ENCODE measurements around the gene PUM1. TPM values are rescaled to one million over a fixed set of nuclear protein-coding genes. Genes with fewer than 3 reads are reported as not detected.

PUM1 gene
- total and polyA plus RNA-seq, 2 of the 8 experiments (the other 6 are each of a cell fraction or from before 2014, with no cell fraction given), result 122 to 177 TPM

DNA sequence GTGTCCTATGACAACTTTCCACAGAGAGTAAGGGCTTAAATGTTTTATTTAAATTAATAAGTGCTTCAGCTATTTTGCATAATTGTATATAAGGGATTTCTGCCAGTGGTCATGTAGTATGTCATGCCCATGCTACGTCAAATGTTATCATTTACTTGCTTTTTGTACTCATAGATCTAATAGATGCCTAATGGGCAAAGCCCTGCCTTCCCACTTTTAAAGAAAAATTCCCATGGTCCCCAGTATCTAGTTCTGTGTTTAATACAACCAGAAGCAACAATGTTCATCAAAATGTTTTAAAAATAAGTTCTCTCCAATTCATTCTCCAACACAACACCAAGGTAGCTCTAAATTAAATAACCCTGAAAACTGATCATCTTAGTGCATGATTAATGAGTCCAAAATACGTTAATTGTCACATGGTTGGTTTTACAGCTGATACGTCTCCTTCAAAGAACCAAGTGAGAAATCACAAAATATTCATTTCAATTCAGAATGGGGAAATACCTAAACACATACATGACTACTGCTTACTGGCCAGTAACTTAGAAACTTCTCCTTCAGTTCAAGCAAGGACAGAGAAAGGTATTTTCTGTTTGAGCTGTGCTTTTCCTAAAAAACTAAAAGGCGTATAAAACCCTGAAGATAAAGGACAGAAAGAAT lies 107.8 kb downstream of the PUM1 start:
- Histone ChIP-seq H3K9ac (replicated peaks in 1 of 4; ENCODE audit: extremely low read depth in 1 of 4, low read depth in 3 of 4, low read length in 3 of 4) (no peak overlapping the region), H3K56ac (replicated peaks; ENCODE audit: insufficient read length, low read depth, low read length) (no peak overlapping the region), H3K36me3 (ENCODE audit: control insufficient read depth in 2 of 4, insufficient read depth in 4 of 4, low read length in 3 of 4) (peaks cover 10 to 76% (median 40%) of the 10 kb centered on the region in 4 experiments), H3K4me2 (ENCODE audit: insufficient read depth in 1 of 2, low read depth in 2 of 2, low read length in 2 of 2) (no peak overlapping the region), H3K4me1 (replicated peaks in 1 of 4; ENCODE audit: control insufficient read depth in 3 of 4, insufficient read depth in 4 of 4, low read length in 3 of 4) (no peaks in the 10 kb centered on the region), H3K4me3 (ENCODE audit: extremely low read depth in 1 of 4, insufficient read depth in 2 of 4, low read depth in 3 of 4, low read length in 4 of 4) (no peak overlapping the region), H3K23ac (ENCODE audit: insufficient read length) (no peak overlapping the region), H3K27me3 (replicated peaks in 1 of 4; ENCODE audit: control insufficient read depth in 3 of 4, extremely low read depth in 1 of 4, insufficient read depth in 3 of 4, low read length in 3 of 4) (no peaks in the 10 kb centered on the region), H3K14ac (ENCODE audit: insufficient read length) (no peak overlapping the region), H3K18ac (ENCODE audit: extremely low read depth, low read length) (no peak overlapping the region), H4K20me1 (replicated peaks in 1 of 2; ENCODE audit: control insufficient read depth in 1 of 2, insufficient read depth in 2 of 2, low read length in 2 of 2) (peaks cover 2 to 8% of the 10 kb centered on the region in 2 experiments), H2BK12ac (ENCODE audit: low read depth, low read length) (no peak overlapping the region), H2BK120ac (replicated peaks; ENCODE audit: low read depth, low read length) (no peak overlapping the region), H4K8ac (ENCODE audit: extremely low read depth, insufficient read depth, low read length) (no peak overlapping the region), H4K91ac (replicated peaks; ENCODE audit: insufficient read length, low read length) (no peak overlapping the region), H2BK5ac (ENCODE audit: low read depth, low read length) (no peak overlapping the region), H4K5ac (ENCODE audit: insufficient read length, low read depth, low read length) (no peak overlapping the region), H2AFZ (ENCODE audit: low read length) (no peak overlapping the region), H3K27ac (ENCODE audit: low read depth, low read length) (no peak overlapping the region), H3K79me2 (ENCODE audit: control insufficient read depth in 1 of 2, insufficient read depth in 2 of 2, low read length in 2 of 2) (peaks cover 0 to 55% of the 10 kb centered on the region in 2 experiments; a peak in 2 of 4 replicates), H3K4ac (replicated peaks; ENCODE audit: insufficient read length, low read depth, low read length) (no peak overlapping the region), H2BK20ac (ENCODE audit: low read length) (no peak overlapping the region), H3K9me3 (ENCODE audit: insufficient read depth in 2 of 2, low read depth in 1 of 2, low read length in 1 of 2) (no peaks in the 10 kb centered on the region), H3K23me2 (ENCODE audit: low read depth, low read length) (no peaks in the 10 kb centered on the region), H2AK5ac (ENCODE audit: low read depth, low read length) (no peak overlapping the region), H3K79me1 (ENCODE audit: low read depth, low read length) (no peaks in the 10 kb centered on the region), H2BK15ac (ENCODE audit: low read length) (no peak overlapping the region)
- DNase-seq (ENCODE audit: low read depth in 1 of 2, low spot score in 2 of 2) (no peak), FAIRE-seq (no peak)
- CTCF ChIA-PET (ENCODE audit: partially characterized antibody), result interaction anchor here (0.6 to 1.3 kb wide), 2 partner anchors 8 to 22 kb away, joined by 3 to 4 read pairs; no protein-coding TSS in a partner anchor
- no peak for TF ChIP-seq CHD1 (IDR thresholded peaks at IDR 0.05; ENCODE audit: low read depth, low read length)
- no peak for TF ChIP-seq GABPA (IDR thresholded peaks at IDR 0.05; ENCODE audit: borderline replicate concordance, insufficient read depth, low read length)
- no peak for TF ChIP-seq SUZ12 (IDR thresholded peaks at IDR 0.05; ENCODE audit: low read length)
- no peak for TF ChIP-seq NANOG (IDR thresholded peaks at IDR 0.05; ENCODE audit: insufficient read depth, low read depth, low read length, poor library complexity, severe bottlenecking)
- no peak for TF ChIP-seq MAFK (IDR thresholded peaks at IDR 0.05; ENCODE audit: low read depth, low read length)
- no peak for TF ChIP-seq CBX8 (IDR thresholded peaks at IDR 0.05; ENCODE audit: borderline replicate concordance, low read depth, low read length)
- TF ChIP-seq TBP (IDR thresholded peaks at IDR 0.05; ENCODE audit: low read depth, low read length), result no peak
- TF ChIP-seq KDM5A (IDR thresholded peaks at IDR 0.05; ENCODE audit: low read length), result no peak
- TF ChIP-seq EZH2 (IDR thresholded peaks at IDR 0.05; ENCODE audit: low read depth, low read length, severe bottlenecking), result no peak
- no peak for TF ChIP-seq RFX5 (IDR thresholded peaks at IDR 0.05; ENCODE audit: borderline replicate concordance, low read depth, low read length)
- no peak for TF ChIP-seq CREB1 (IDR thresholded peaks at IDR 0.05)
- TF ChIP-seq, protein P1, sequence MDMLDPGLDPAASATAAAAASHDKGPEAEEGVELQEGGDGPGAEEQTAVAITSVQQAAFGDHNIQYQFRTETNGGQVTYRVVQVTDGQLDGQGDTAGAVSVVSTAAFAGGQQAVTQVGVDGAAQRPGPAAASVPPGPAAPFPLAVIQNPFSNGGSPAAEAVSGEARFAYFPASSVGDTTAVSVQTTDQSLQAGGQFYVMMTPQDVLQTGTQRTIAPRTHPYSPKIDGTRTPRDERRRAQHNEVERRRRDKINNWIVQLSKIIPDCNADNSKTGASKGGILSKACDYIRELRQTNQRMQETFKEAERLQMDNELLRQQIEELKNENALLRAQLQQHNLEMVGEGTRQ (IDR thresholded peaks at IDR 0.05; ENCODE audit: low read length), result no peak
- POLR2A ChIA-PET (ENCODE audit: partially characterized antibody), result interaction anchor here (1.1 kb wide), 1 partner anchor 9 kb away, joined by 4 read pairs; no protein-coding TSS in a partner anchor
- 94% methylated on average over 4 of the region's 4 CpGs; no CpG with 5 or more reads in 1 of the 2 experiments for WGBS, 2 experiments (ENCODE audit: extremely low coverage in 1 of 2, insufficient coverage in 1 of 2, insufficient read length in 1 of 2, insufficient replicate concordance in 2 of 2, low coverage in 1 of 2, low lambda C conversion rate in 2 of 2, missing lambda C conversion rate in 1 of 2)

Data from H1 (cell line).